HG03064 (cell line): ENCODE measurements around the gene FANCE.
A peak's percentile ranks its signal among the peaks of the same experiment; 100 is the strongest.

Experiments
- ATAC-seq: cut with Tn5 transposase; IDR thresholded peaks from one replicate; pipeline ENCODE4 v1.9.1; 2021; ENCODE audit warnings: low read depth; ENCODE audit not compliant: unreplicated experiment

The FANCE gene

DNA sequence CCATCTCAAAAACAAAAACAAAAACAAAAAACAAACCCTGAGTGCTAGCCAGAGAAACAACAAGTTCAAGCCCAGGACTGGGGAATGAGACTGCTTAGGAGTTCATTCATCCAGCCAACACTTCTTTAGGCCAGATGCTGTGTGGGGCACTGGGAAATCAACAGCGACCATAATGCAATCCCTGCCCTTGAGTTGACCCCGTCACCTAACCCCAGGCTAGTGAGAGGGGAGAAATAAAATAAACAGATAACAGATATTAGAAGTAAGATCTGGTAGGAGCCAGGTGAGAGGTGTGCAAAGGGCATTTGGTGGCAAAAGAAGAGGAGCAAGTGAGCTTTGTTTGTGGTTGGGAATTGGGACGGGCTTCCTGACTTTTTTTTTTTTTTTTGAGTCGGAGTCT lies 11.2 kb downstream of the FANCE start:
- ATAC-seq, result no peak

DNA sequence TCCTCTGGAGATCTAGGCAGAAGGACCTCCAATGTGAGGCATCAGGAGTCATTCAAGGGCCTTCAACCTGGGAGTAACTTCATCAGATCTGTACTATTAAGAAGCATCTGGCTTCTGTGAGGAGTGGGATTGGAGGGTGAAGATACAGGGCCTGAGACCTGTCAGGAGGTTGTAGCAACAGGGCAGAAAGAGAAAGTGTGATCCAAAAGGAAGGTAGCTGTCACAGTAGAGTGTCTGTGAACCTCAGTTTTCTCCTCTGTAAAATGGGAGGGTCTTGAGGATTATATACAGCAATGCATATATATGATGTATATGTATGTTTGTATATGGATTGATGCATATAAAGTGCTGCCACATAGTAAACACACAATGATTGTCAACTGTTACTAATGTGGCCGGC lies 13.5 kb downstream of the FANCE start:
- no peak for ATAC-seq

DNA sequence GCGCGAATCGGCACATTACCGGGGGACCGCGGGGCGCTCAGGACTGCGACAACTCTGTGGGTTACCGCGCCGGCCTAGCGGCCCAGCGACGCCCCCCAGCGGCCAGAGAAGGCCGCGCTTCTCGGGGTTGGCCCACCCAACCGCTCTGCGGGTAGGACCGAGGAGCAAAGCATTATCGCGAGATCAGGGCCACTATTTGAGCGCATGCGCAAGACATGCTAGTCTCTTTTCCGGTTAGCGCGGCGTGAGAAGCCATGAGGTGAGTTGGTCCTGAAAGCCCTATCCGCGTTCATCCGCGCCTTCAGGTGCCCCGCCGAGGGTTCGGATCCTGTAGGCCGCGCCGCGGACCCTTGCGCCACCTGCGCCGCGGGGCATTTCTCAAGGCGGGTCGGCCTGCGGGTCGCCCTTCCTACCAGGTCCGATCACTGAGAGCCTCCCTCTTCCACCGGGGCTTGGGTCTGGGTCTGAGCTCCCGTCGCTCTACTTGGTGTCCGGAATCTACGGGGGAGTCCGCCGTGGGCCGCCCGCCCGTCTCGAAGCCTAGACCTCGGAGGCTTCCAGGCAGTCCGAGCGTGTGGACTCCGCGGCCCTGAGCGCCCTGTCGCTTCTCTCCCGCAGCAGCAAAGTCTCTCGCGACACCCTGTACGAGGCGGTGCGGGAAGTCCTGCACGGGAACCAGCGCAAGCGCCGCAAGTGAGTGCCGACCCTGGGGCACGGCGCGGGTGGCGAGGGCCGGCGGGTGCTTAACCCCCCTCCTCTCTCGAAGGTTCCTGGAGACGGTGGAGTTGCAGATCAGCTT lies 16.2 kb downstream of the FANCE start, which contains the start of gene RPL10A:
Gene RPL10A, plus strand, starts transcription at position 221 of the 799 bp plus-strand sequence. Its CDS starts 34 bp downstream, at position 255.
- ATAC-seq, result peak; percentile 75

DNA sequence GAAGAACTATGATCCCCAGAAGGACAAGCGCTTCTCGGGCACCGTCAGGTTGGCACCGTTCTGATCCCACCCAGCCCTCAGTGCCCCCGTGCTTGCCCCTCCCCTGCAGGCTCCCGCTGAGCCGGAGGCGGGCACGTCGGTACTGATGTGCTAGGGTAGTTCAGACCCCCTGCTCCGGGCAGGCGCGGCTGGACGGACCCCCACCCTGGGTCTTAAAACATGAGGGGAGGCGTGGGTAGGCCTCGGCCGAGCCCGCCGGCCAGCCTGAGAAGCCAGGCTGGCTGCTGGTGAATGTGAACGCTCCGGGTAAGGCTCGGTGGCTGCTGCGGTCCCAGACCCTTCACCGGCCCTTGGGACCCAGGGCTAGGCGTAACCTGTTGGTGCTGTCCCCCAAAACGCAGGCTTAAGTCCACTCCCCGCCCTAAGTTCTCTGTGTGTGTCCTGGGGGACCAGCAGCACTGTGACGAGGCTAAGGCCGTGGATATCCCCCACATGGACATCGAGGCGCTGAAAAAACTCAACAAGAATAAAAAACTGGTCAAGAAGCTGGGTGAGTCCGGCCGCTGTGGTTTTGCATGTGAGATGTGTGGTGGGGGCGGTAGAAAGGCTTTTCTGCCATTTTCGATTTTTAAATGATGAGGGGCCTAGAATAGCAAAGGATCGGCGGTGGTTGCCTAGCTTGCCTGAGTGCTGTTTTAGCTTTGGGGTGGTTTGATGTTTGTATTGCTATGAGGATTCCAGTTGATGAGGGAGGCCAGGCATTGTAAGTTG lies 17.0 kb downstream of the FANCE start:
- no peak for ATAC-seq

DNA sequence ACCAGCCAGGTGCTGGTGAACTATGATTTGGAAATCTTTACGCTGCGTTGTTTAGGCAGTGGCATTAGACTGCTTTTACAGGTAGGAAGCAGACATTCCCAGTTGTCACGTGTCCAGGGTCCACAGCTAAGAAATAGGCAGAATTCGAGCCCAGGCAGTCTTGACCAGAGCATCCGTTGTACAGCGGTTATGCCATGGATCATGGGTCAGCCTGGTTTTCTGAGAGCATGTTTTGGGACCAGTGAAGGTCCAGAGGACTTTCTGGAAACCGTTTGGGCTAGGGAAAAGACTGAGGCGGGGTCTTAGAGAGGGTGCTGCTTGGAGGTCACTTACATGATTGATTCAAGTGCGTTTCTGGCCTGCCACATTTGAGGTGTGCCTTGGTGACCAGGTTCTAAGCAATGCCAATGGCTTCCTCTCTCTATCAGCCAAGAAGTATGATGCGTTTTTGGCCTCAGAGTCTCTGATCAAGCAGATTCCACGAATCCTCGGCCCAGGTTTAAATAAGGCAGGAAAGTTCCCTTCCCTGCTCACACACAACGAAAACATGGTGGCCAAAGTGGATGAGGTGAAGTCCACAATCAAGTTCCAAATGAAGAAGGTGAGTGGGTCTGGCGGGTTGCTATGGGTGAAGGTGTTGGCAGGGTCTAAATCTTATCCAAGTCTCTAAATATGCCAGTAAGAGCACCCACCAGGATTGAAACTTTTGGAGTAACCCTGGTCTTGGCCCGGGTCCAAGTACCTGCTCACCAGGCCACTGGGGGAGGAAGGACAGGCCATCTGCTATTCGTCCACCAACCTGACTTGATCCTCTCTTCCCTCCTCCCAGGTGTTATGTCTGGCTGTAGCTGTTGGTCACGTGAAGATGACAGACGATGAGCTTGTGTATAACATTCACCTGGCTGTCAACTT lies 17.9 kb downstream of the FANCE start:
- ATAC-seq, result no peak

DNA sequence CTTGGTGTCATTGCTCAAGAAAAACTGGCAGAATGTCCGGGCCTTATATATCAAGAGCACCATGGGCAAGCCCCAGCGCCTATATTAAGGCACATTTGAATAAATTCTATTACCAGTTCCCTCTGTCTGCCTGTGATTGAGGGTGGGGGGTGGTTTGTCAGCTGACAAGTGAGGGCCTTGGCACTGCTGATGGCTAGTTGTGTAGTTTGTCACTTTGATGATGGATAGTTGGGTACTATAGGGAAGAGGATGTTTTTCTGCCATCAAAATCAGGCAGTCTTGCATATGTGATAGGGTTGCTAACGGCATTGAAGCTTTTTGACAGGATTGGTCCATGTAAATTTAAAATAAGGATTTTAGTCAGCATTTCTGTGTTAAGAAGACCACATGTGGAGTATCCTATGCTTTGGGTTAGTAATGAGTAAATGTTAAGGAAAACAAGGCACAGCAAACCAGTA lies 18.6 kb downstream of the FANCE start:
- no peak for ATAC-seq

DNA sequence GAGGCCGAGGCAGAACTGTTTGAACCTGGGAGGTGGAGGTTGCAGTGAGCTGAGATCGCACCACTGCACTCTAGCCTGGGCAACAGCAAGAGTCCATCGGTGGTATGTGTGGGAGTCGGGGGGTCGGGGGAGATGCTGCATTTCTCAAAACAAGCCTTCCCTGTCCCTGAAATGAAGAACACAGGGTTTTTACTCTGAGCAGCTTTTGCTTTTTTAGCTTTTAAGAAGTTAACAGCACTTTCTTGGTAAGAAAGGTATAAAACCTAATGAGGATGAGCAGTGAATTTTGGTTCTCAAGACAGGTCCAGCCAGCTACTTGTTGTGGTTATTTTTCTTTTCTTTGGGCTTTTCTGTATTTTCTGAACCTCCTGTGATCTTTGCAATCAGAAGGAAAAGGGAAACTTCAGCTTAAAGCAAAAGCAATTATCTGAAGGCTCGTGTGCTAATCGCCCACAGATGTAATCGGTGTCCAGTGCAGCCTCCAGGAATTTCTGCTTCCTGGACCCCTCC lies 19.8 kb downstream of the FANCE start:
- no peak for ATAC-seq

DNA sequence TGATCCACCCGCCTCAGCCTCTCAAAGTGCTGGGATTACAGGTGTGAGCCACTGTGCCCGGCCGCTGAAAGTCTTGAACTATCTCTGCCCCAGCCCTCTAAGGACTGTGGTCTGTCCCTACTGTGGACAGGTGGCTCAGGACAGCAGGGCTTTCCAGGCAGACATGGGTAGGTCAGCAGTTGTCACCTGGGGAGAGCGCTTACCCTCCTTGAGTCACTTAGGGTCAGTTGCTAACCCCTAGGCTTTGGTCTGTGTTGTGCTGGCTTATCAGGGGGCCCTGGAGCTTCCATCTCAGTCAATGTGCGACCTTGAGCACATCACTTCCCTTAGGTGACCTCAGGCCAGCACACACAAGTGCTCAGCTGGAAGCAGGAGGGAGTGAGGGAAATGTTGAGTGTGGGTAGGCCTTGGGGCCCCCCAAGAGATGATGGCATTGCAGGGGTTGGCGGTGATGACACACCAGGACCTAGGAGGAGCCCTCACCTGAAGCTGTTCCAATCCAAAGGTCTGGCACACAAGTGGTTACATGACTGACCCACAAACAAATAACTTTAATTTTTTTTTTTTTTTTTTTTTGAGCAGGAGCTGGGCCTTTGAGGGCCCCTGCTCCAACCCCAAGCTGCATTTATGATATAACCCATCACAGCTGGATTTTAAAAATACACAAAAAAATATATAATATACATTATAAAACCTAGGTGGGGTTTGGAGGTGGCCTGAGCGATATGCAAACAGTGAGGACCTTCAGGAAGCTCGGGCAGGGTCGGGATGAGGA lies 21.1 kb downstream of the FANCE start:
- no peak for ATAC-seq

DNA sequence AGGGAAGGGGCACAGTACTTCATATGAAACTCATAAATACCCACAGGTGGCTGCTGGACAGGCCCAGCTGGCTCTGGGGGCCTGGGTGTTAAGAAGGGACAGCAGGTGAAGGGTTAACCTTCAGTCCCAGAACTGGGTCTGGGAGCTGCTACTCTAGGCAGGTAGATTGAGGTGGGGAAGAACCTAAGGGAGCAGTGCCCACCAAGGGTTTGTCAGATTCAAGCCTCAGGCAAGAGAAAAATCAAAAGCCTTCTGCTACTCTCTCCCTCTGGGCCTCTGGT lies 21.7 kb downstream of the FANCE start:
- no peak for ATAC-seq

DNA sequence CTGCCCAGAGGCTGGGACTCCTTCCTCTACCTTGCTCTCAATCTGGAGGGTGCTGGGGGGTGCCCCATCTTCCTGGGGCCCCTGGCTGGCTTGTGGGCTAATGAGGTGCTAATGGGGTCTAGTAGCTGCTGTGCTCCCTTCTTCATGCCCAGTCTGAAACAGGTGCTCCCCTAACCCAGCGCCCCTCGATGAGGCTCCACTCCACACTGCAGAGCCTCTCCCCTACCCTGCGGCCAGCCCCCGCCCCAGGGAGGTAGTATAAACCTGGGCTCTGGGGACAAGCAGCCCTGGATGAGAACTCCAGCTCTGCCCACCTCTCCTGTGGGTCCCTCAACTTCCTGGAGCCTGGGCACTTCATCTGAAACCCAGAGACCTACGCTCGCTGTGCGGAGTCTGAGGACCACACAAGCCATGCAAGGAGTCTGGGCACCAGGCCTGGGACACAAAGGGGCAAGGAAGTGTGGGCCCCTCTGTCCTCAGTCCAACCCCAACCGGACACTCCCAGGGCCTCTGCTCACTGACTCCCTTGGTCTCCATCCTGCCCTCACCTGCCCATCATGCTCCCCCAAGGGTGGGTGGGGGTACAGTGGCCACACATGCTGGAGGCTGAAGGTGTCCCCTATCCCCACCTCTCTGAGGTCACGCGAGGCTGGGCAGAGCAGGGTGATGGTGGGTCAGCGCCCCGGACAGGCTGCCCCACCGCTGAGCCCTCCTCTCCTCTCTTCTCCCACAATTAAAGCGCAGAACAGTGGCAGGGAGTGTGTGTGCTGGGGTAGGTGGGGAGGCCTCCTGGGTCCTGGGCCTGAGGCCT lies 22.2 kb downstream of the FANCE start:
- no peak for ATAC-seq

DNA sequence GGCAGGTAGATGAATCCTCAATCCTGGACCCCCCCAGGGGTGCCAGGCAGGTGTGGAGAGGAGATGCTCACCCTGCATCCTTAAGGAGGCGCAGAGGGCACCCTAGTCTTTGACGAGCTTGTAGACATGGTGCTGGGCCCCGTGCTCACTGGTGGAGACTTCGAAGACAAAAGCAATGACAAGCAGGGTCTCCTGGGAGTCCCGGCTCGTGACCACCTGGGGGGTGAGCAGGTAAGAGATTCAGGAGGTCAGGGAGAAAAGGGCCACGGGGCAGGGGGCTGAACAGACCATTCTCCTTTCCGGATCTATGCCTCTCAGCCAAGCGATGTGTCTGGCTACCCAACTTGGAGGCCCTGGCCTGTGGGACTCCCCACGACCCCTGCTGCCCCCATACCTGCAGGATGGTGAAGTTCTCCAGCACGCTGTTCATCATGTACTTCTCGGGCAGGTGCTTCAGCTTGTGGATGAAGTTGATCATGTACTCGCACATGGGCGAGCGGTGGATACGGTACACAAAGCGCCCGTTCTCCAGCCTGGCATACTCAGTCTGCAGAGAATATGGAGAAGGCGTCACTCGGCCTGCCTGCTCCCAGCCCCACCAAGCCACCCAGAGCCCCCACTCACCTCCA lies 22.9 kb downstream of the FANCE start:
- no peak for ATAC-seq

DNA sequence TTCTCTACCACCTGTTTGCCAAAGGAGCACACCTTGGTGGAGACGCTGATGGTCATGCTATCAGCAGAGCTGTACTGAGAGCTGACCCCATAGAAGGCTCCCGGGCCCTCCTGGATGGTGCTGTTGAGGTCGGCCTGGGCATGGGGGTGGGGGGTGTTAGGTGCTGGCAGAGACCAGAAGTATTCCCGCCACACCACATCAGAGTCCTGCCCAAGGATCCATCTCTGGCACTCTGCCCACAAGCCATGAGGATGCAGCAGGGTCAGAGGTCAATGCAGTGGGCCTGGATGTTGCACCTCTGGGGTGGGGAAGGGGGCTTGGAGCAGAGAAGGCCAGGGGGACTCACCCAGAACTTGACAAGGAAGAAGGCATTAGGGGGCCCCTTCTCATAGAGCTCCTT lies 23.4 kb downstream of the FANCE start:
- no peak for ATAC-seq

DNA sequence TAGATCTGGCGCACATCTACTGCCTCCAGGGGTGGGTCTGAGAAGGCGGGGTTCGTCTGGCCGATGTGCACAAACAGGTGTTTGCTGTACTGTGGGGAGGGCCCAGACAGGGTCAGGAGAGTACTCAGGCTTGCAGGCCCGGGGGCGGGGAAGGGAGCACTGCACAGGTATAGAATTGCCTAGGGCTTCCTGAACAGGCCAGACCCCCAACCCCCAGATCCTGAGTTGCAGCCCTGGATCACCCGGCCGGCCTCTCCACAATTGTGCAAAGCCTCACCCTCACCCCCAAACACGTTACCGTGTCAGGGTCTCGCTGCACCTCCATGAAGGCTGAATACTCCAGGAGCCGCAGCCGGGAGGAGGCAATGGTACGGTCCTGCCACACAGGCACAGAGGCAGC lies 23.9 kb downstream of the FANCE start:
- no peak for ATAC-seq

DNA sequence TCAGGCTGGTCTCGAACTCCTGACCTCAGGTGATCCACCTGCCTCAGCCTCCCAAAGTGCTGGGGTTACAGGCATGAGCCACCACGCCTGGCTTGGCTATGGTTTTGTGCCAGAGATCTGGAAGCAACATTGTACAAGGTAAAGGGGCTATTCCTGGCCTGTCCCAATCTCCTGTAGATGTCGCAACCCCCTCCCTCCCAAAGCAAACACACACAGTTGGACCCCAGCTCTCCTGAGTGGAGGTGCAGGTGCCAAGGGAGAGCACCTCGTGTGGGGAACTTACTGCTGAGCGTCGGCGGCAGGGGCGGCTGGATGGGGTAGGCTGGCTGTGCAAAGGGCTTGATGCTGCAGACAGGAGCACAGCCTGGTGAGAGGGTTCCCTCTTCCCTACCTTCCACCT lies 24.9 kb downstream of the FANCE start:
- ATAC-seq, result no peak

DNA sequence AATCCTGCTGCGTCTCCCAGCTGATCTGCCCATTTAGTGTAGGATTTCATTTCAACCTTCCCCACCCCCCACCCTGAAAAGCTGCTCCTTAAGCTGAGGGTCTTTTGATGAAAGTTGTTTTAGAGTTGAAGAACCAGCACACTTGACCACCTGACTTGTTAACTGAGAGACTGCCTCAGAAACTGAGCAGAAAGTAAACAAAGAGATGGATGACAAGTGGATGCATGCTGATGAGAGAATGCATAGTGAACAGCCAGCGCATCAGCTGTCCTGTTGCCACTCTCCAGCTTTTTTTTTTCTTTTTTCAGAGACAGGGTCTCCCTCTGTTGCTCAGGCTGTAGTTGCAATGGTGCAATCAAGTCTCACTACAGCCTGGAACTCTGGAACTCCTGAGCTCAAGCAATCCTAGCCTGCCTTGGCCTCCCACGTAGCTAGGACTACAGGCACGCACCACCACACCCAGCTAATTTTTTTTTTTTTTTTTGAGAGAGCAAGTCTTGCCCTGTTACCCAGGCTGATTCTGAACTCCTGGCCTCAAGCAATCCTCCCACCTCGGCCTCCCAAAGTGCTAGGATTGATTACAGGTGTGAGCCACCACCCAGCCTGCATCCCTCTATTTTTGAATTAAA lies 25.5 kb downstream of the FANCE start:
- no peak for ATAC-seq

DNA sequence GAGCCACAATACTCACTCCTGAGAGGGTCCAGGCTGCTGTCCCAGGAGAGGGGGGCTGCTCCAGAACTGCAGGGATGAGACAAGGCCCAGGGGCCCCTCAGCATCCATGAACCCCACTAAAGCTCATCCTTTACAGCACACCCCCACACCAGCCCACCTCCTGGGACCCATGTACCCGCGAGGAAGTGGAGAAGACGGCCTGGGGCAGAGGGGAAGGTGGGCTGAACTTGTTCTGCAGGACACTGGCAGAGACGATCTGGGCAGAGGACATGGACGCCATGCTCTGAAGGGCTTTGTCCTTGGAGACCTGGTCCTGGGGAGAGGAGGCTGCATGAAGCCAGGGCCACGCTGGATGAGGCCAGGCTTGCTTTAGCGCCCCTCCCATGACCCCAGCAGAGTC lies 26.1 kb downstream of the FANCE start:
- no peak for ATAC-seq

DNA sequence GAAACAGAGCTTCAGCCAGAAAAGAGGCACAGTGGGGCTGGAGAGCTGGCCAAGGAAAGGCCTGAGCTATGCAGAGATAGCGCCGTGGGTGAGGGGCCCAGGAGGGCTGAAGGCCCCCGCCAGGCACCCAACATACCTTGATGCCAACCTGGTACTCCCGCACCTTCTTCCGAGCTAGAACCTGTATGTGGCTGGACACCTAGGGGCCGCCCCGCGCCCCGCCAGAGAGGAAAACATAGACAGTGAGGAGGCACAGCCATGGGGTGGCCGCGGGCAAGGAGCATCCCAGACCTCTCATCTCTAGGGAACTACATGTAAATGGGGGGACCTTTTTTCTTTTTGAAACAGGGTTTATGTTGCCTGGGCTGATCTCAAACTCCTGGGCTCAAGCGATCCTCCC lies 28.0 kb downstream of the FANCE start:
- no peak for ATAC-seq

DNA sequence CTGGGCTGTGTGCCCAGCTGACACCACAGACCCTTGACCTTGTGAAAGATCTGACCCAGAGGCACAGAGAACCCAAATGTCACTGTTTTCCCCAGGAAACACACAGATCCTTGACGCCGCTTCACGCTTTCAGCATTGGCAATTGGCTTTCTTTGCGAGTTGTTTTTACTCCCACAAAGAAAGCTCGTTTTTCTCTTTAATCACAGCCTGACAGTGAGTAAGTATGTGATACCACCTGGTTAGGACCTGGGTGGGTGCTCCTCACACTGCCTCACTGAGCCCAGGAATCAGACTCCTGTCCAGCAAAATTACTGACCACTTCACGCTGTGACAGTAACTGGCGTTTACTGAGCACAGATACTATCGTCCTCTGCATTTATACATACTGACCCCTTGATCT lies 29.1 kb downstream of the FANCE start:
- no peak for ATAC-seq
